Effector CD8-positive, alpha-beta T cell (primary cell): ENCODE data around the gene ATP6V0A1.
"Not testable (repeated sequence)": the region's sequence is repeated elsewhere in the genome, so short reads cannot be mapped to it uniquely, and the experiment has no call there.

Experiments
- DNase-seq: peaks from one replicate; lab custom pipeline; 2025; lab: John Stamatoyannopoulos, UW

Gene ATP6V0A1

GRCh38 chr17:42476411-42476810 lies 17.7 kb downstream of the ATP6V0A1 start:
- no peak for DNase-seq

- DNase-seq, result no peak
Observed at GRCh38 chr17:42477173-42477572, 18.5 kb downstream of the ATP6V0A1 start.

GRCh38 chr17:42477824-42478223 lies 19.1 kb downstream of the ATP6V0A1 start:
- DNase-seq, result not testable (repeated sequence)

DNA sequence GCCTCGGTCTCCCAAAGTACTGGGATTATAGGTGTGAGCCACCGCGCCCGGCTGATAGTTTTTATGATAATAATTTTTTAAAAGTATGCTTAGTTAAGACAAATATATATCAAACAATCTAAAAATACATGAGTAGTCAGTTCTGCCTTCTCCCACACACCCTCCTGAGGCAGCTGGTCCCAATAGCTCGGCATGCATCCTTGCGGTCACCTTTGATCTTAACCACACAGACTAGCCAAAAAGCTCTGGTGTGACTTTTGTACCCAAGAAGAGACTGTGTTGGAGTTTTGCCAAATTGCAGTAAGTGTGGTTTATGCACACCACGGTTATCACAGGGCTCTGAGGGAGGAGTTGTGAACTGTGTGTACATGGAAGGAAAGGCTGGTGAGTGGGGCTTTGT lies 25.6 kb downstream of the ATP6V0A1 start:
- DNase-seq, result peak; percentile 30

GRCh38 chr17:42485680-42486079 lies 27.0 kb downstream of the ATP6V0A1 start:
- DNase-seq, result no peak

GRCh38 chr17:42488032-42488431 lies 29.4 kb downstream of the ATP6V0A1 start:
- DNase-seq, result no peak

DNA sequence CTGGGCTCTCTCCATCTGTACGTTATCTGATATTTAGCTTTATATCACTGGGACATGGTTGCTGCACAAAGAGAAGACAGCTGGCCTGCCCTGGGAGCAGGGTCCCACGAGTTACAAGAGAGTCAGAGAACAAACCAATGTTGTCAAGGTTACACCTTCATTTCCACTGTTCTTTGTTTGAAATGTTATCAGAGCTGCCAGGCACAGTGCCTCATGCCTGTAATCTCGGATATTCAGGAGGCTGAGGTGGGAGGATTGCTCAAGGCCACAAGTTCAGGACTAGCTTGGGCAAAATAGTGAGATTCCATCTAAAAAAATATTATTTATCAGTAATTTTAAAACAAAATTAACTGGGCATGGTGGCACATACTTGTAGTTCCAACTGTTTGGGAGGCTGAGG lies 34.6 kb downstream of the ATP6V0A1 start:
- DNase-seq, result no peak

- no peak for DNase-seq
Observed at GRCh38 chr17:42494673-42495072, 36.0 kb downstream of the ATP6V0A1 start.

DNA sequence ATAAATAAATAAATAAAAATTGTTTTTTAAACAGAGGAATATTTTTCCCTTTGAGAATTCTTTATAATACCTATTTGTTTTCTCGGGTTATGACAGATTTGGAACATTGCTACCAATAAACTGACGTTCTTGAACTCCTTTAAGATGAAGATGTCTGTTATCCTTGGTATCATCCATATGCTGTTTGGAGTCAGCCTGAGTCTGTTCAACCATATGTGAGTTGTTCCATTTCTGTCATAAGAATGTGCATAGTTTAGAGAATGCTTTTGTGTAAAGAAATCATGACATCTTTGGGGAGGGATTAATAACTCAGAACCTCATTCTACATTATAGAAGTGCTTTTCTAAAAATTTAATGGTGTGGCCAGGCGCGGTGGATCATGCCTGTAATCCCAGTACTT lies 40.1 kb downstream of the ATP6V0A1 start:
- DNase-seq, result no peak

DNA sequence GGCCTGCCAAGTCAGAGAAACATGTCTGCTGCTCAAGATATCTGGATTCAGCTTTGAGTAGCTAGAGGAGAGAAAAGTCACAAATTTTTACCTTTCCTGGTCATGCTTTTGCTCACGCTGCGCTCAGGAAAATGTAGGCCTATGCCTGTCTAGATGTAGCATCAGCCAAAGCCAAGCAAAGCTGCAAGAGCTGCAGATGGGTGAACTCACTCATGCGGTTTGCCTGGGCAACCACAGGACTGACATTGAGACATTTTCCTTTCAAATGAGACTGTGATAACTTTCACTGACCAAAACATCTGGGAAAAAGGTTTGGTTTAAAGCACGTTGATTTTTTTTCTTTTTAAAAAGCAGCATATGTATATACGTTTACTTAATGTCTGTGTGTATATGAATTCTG lies 43.4 kb downstream of the ATP6V0A1 start:
- no peak for DNase-seq

DNA sequence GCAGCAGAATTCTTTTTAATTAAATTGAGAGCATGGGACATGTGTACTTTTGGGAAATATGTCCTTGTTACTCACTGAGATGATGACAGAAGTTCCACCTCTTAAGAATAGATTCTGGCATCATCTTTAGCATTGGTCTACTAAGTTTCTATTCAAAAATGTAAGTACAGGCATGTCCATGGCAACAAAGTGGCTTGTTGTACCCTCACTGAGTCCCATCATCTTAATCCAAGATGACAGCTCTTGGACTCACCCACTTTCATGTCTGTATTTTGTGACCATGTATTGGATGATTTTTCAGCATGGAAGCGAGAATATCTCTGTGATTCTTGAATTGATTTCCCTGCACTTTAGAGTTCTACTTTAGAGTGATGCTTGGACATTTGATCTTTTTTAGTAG lies 44.2 kb downstream of the ATP6V0A1 start:
- no peak for DNase-seq

DNA sequence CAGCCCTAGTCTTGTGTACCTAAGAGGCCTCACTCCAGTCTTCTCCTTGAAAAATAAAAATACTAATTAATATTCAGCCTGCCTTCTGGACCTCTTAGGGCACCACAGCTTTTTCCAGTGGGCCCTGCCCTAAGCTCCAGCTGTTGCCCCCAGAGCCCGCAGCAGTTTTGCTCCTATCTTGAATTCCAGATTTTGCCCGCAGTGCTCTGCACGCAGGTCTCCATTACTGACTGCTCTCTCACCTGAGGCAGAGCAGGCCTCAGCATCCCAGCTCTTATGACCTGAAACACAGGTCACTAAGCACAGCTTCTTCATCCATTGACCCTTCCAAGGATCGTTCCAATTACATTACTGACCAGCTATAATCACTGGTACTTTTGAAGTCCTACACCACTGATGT lies 49.0 kb downstream of the ATP6V0A1 start:
- DNase-seq, result no peak

GRCh38 chr17:42508426-42509165 lies 49.9 kb downstream of the ATP6V0A1 start:
- no peak for DNase-seq

GRCh38 chr17:42509409-42509808 lies 50.7 kb downstream of the ATP6V0A1 start:
- DNase-seq, result no peak

DNA sequence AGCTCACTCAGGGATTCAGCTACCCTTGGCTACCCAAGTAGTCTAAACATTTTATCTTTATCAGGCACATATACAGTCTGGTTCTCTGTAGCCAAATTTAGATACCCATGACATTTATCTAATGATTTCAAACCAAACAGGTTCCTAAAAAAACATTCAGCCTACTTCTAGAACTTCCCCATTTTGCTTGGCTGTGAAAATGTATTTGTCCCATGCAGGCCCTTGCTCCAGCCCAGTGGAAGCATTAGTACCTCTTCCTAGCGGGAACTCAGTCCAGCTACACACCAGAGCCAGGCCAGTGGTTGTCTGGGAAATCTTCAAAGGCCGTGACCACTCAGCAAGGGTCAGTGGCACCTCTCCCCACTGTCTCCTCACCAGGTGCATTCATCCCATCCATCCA lies 51.2 kb downstream of the ATP6V0A1 start:
- DNase-seq, result no peak

DNA sequence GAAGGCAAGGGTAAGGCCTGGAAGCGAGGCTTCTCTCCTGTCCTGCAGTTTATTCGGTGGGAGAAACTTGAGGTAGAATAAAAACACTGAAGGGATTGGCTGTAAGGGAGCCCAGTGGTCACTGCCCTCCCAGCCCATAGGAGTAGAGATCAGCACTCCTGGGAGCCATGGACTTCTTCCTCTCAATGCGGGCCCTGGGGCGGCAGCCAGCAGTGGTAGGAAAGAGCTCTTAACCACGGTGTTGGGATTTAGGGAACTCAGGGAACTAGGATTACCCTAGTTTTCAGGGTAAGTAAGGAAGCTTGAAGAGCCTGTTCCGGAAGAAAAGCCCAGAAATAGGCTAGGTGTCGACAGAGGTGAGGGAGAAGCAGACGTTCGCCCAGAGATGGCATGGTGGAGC lies 53.6 kb downstream of the ATP6V0A1 start:
- no peak for DNase-seq

- DNase-seq, result no peak
Observed at GRCh38 chr17:42512733-42513251, 54.1 kb downstream of the ATP6V0A1 start.

DNA sequence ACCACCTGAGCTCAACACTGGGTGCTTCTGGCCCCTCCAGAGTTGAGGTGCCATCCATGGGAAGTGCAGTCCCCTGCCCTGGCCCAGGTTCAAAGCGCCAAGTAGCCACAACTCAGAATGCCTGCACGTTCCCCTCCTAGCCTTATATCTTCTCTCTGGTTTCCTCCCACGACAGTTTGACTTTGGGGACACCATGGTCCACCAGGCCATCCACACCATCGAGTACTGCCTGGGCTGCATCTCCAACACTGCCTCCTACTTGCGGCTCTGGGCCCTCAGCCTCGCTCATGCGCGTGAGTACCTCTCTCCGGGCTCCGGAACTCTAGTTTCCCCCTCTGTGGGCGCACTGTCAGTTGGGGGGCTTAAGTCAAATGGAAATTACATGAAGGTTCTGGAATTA lies 55.0 kb downstream of the ATP6V0A1 start:
- no peak for DNase-seq

- no peak for DNase-seq
Observed at GRCh38 chr17:42514279-42514678, 55.6 kb downstream of the ATP6V0A1 start.

- DNase-seq, result no peak
Observed at GRCh38 chr17:42514867-42515266, 56.2 kb downstream of the ATP6V0A1 start.

DNA sequence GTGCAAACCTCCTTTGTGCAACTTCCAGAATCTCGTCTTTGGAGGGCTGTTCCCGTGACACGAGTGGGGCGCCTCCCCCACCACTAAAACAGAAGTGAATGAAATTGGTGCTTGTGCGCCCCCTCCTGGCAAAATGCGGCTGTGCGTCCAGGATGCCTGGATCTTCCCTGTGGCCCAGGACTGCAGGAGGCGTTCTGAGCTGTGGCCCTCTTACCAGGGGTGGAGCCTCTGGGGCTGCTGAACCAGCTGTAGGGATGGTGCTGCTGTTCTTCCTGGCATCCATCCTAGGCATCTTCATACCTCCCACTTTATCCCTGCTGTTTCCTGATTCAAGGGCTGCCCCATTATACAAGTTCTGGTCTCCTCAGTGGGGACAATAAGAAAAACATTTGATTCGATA lies 58.8 kb downstream of the ATP6V0A1 start:
- peak; percentile 79 for DNase-seq

DNA sequence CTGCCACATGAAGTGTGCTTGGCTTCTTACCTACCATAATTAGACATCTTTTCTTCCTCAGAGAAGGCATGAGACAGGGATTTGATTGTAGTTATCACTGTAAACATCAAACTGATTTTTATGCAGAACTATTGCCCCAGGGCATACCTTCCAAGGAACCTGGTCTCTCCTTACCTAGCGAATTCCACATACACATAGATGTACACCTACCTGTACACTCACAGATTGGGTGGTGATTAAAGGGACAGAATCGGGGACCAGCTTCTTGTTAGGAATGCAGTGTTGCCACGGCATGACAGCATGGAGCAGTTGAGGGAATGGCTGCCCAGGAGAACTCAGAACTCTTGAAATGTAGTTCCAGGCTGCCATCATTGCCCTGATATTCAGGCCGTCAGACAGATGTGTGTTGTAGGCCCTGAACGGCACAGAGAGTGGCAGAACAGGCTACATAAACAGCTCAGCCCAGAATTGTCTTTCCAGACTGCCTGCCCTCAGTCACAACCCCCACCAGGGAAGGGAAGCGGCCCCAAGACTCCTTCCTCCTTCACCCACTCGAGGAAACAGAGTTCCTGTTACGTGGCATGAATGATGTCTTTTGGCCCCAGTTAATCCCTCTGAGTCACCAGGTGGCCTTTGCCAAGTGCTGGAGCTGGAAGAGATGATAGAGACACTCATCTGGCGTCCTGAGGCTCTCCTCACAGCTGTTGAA lies 59.5 kb downstream of the ATP6V0A1 start:
- DNase-seq, result no peak
